Measurements from ENCODE around the gene CSNK2A3.

DNA sequence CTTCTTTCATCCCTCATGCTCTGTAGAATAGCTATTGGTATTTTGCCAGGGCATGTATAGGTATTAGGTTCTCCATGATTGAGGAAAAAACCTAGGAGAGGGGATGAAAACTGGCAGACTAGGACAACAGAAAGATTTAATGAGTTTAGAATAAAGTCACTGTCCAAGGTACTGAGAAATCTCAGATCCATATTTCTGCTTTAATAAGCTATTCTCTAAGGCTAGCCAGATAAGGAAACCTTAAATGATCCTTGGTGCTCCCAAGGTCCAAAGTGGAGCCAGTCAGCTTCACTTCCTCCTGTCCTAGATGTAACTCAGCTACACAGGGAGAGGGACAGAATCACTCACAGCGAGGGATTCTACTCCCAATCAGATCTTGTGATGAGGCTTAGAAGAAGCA, 13.7 kb upstream of the CSNK2A3 start:
- TF ChIP-seq POLR2AphosphoS5 (IDR thresholded peaks at IDR 0.05; ENCODE audit: low read depth, low read length) (no peak), POLR2A (IDR thresholded peaks at IDR 0.05; ENCODE audit: low read depth, low read length) (no peak), TAF1 (IDR thresholded peaks at IDR 0.05; ENCODE audit: borderline replicate concordance, low read depth, low read length) (no peak)

Measured in GM12892 (cell line).